Measurements from ENCODE around the gene DUSP2. TPM values are rescaled to one million over a fixed set of nuclear protein-coding genes. Genes with fewer than 3 reads are reported as not detected.

Gene DUSP2
- total RNA-seq, 4 donors from 2014 or later = 2.4 to 33.3 (median 6.2) TPM

GRCh38 chr2:96116424-96116878 lies 28.8 kb downstream of the DUSP2 start, which contains the start of gene ADRA2B:
Gene ADRA2B (minus strand): TSS chr2:96116571. CDS start chr2:96116149, 422 bp downstream.
- H3K4me3 ChIP-seq = peak within 1 kb of the TSS; percentile 5 to 47
- intact Hi-C loops (cut with DNase I; ENCODE audit: low total_unique reads) = no loop called here
- TF ChIP-seq CTCF (IDR thresholded peaks at IDR 0.05) (no peak), POLR2A (IDR thresholded peaks at IDR 0.05) (no peak)
- no peaks in the 10 kb centered on the region for H3K9me3 ChIP-seq
- H3K27me3 ChIP-seq = peaks cover 0 to 12% of the 10 kb centered on the region in 2 donors
- peak within 1 kb of the TSS; percentile 10 to 41 for H3K27ac ChIP-seq
- H3K36me3 ChIP-seq = no peaks in the 10 kb centered on the region
- H3K4me1 ChIP-seq = peaks cover 0 to 13% of the 10 kb centered on the region in 2 donors
- DNase-seq = peak in 1 of 2 donors; percentile 36

- no peaks in the 10 kb centered on the region for H3K9me3 ChIP-seq
- TF ChIP-seq CTCF (IDR thresholded peaks at IDR 0.05) = no peak
- TF ChIP-seq POLR2A (IDR thresholded peaks at IDR 0.05) = no peak
- no peak for DNase-seq
- no peaks in the 10 kb centered on the region for H3K36me3 ChIP-seq
- H3K27ac ChIP-seq = no peak overlapping the region
- H3K4me3 ChIP-seq = peak overlapping the region; percentile 5 to 47
- peaks cover 0 to 12% of the 10 kb centered on the region in 2 donors for H3K27me3 ChIP-seq
- intact Hi-C loops (cut with DNase I; ENCODE audit: low total_unique reads) = no loop called here
- H3K4me1 ChIP-seq = peaks cover 0 to 13% of the 10 kb centered on the region in 2 donors
Observed at GRCh38 chr2:96115631-96116423, 29.4 kb downstream of the DUSP2 start.

- Histone ChIP-seq H3K9me3 (no peaks in the 10 kb centered on the region), H3K4me1 (peaks cover 0 to 13% of the 10 kb centered on the region in 2 donors), H3K27me3 (peaks cover 0 to 12% of the 10 kb centered on the region in 2 donors), H3K36me3 (no peaks in the 10 kb centered on the region), H3K27ac (no peak overlapping the region), H3K4me3 (no peak overlapping the region)
- TF ChIP-seq POLR2A (IDR thresholded peaks at IDR 0.05) = no peak
- no peak for DNase-seq
- intact Hi-C loops (cut with DNase I; ENCODE audit: low total_unique reads) = no loop called here
Observed at GRCh38 chr2:96114903-96115581, 30.2 kb downstream of the DUSP2 start.

DNA sequence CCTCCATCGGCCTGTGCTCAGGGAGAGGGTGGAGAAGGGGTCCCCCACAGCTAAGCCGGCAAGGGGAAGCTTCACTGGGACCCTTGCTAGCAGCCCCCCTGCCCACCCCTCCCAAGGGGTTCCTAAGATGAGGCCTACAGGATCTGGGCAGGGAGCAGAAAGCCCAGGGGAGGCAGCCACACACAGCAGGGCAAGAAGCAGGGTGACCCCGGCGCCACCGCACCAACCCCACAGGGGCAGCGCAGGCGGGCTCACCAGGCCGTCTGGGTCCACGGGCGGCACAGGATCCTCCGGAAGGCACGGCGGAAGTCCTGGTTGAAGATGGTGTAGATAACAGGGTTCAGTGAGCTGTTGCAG lies 30.7 kb downstream of the DUSP2 start:
- no peak overlapping the region for H3K27ac ChIP-seq
- no peak overlapping the region for H3K4me3 ChIP-seq
- intact Hi-C loops (cut with DNase I; ENCODE audit: low total_unique reads) = no loop called here
- no peak for DNase-seq
- H3K4me1 ChIP-seq = peaks cover 0 to 13% of the 10 kb centered on the region in 2 donors
- no peaks in the 10 kb centered on the region for H3K36me3 ChIP-seq
- no peaks in the 10 kb centered on the region for H3K9me3 ChIP-seq
- no peak for TF ChIP-seq POLR2A (IDR thresholded peaks at IDR 0.05)
- TF ChIP-seq CTCF (IDR thresholded peaks at IDR 0.05) = no peak
- H3K27me3 ChIP-seq = peaks cover 0 to 12% of the 10 kb centered on the region in 2 donors

DNA sequence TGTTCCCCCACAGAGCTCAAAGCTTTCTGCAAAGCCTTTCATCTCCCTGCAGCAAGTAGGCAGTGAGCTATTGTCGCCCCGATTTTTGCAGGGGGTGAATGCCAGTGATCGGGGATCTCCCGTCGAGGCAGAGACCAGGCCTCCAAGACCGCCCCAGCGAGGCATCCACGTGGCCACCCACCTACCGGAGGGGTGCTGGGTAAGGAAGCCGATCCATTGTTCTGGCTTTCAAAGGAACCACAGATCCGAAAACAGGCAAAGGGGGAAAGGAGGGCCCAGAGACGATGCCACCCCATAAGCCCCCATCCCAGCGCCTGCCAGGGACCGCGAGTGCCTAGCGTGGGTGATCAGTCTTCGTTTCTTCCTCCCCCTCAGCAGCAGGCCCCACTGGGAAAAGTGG lies 31.3 kb downstream of the DUSP2 start:
- H3K4me1 ChIP-seq = peaks cover 0 to 13% of the 10 kb centered on the region in 2 donors
- H3K9me3 ChIP-seq = no peaks in the 10 kb centered on the region
- DNase-seq = no peak
- H3K27me3 ChIP-seq = peaks cover 0 to 12% of the 10 kb centered on the region in 2 donors
- intact Hi-C loops (cut with DNase I; ENCODE audit: low total_unique reads) = no loop called here
- no peaks in the 10 kb centered on the region for H3K36me3 ChIP-seq
- H3K27ac ChIP-seq = no peak overlapping the region
- H3K4me3 ChIP-seq = no peak overlapping the region
- TF ChIP-seq CTCF (IDR thresholded peaks at IDR 0.05) = no peak
- TF ChIP-seq POLR2A (IDR thresholded peaks at IDR 0.05) = no peak
